ENCODE results near the gene FAM210B. TPM values are rescaled to one million over a fixed set of nuclear protein-coding genes. Genes with fewer than 3 reads are reported as not detected.
"Not testable (repeated sequence)": the region's sequence is repeated elsewhere in the genome, so short reads cannot be mapped to it uniquely, and the experiment has no call there.

Gene FAM210B
- total RNA-seq, 2 donors from 2014 or later, result 66.5 to 159 TPM

GRCh38 chr20:56383334-56383733 lies 24.6 kb downstream of the FAM210B start:
- no peak for TF ChIP-seq POLR2AphosphoS5 (IDR thresholded peaks at IDR 0.05)
- TF ChIP-seq CTCF (IDR thresholded peaks at IDR 0.05), result no peak
- no peak for TF ChIP-seq POLR2A (IDR thresholded peaks at IDR 0.05)
- DNase-seq (ENCODE audit: low spot score), result no peak
- intact Hi-C loops (cut with DNase I), result no loop called here

GRCh38 chr20:56385130-56385529 lies 26.4 kb downstream of the FAM210B start:
- Histone ChIP-seq H3K27ac (no peak overlapping the region), H3K36me3 (no peaks in the 10 kb centered on the region), H3K9me3 (no peaks in the 10 kb centered on the region), H3K4me1 (replicated peaks) (no peaks in the 10 kb centered on the region), H3K4me3 (no peak overlapping the region), H3K27me3 (replicated peaks; ENCODE audit: insufficient read depth) (no peaks in the 10 kb centered on the region)
- WGBS, result 91% methylated on average over 4 of the region's 4 CpGs
- TF ChIP-seq POLR2A (IDR thresholded peaks at IDR 0.05) (no peak), CTCF (IDR thresholded peaks at IDR 0.05) (no peak), POLR2AphosphoS5 (IDR thresholded peaks at IDR 0.05) (no peak)
- intact Hi-C loops (cut with DNase I), result no loop called here
- DNase-seq (ENCODE audit: low spot score), result no peak

More at GRCh38 chr20:56383334-56383733, 24.6 kb downstream of the FAM210B start:
- no peaks in the 10 kb centered on the region for H3K9me3 ChIP-seq
- 88% methylated on average over 8 of the region's 8 CpGs for WGBS
- H3K27me3 ChIP-seq (replicated peaks; ENCODE audit: insufficient read depth), result no peaks in the 10 kb centered on the region
- no peaks in the 10 kb centered on the region for H3K36me3 ChIP-seq
- no peaks in the 10 kb centered on the region for H3K4me1 ChIP-seq (replicated peaks)
- H3K27ac ChIP-seq, result no peak overlapping the region
- H3K4me3 ChIP-seq, result no peak overlapping the region

- no peak for TF ChIP-seq POLR2AphosphoS5 (IDR thresholded peaks at IDR 0.05)
- no peak for TF ChIP-seq POLR2A (IDR thresholded peaks at IDR 0.05)
- no peak for TF ChIP-seq CTCF (IDR thresholded peaks at IDR 0.05)
These were observed 27.4 kb downstream of the FAM210B start for GRCh38 chr20:56386219-56386618.

GRCh38 chr20:56388882-56389281 lies 30.1 kb downstream of the FAM210B start:
- H3K4me3 ChIP-seq, result no peak overlapping the region
- no peak overlapping the region for H3K27ac ChIP-seq
- intact Hi-C loops (cut with DNase I), result no loop called here
- no peak for TF ChIP-seq CTCF (IDR thresholded peaks at IDR 0.05)
- 87% methylated on average over 4 of the region's 4 CpGs for WGBS
- no peaks in the 10 kb centered on the region for H3K9me3 ChIP-seq
- no peaks in the 10 kb centered on the region for H3K27me3 ChIP-seq (replicated peaks; ENCODE audit: insufficient read depth)
- no peak for DNase-seq (ENCODE audit: low spot score)
- H3K4me1 ChIP-seq (replicated peaks), result no peaks in the 10 kb centered on the region
- H3K36me3 ChIP-seq, result no peaks in the 10 kb centered on the region

More at GRCh38 chr20:56386219-56386618, 27.4 kb downstream of the FAM210B start:
- no peak for DNase-seq (ENCODE audit: low spot score)
- Histone ChIP-seq H3K4me3 (no peak overlapping the region), H3K27ac (no peak overlapping the region), H3K27me3 (replicated peaks; ENCODE audit: insufficient read depth) (no peaks in the 10 kb centered on the region), H3K9me3 (no peaks in the 10 kb centered on the region), H3K36me3 (no peaks in the 10 kb centered on the region), H3K4me1 (replicated peaks) (no peaks in the 10 kb centered on the region)
- WGBS, result 98% methylated on average over 6 of the region's 6 CpGs
- intact Hi-C loops (cut with DNase I), result no loop called here

DNA sequence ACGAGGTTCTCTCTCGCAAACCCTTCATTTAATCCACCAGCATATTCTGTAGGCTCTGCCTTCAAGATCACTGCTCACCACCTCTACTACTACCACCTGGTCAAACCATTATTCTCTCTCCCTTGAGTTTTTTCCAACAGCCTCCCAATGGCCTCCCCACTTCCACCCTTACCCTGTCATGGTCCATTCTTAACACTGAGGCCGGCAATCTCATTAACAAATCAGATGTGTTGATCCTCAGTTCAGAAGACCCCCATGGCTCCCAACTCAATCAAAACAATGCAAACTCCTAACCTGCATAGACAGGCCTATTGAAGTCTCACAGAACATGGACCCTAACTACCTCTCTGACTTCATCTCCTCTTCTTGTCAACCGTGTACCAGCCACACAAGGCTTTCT lies 31.0 kb downstream of the FAM210B start:
- DNase-seq (ENCODE audit: low spot score), result no peak
- Histone ChIP-seq H3K4me3 (no peak overlapping the region), H3K27me3 (replicated peaks; ENCODE audit: insufficient read depth) (no peaks in the 10 kb centered on the region), H3K9me3 (no peaks in the 10 kb centered on the region), H3K4me1 (replicated peaks) (no peaks in the 10 kb centered on the region), H3K36me3 (no peaks in the 10 kb centered on the region), H3K27ac (no peak overlapping the region)
- TF ChIP-seq POLR2A (IDR thresholded peaks at IDR 0.05) (no peak), POLR2AphosphoS5 (IDR thresholded peaks at IDR 0.05) (no peak), CTCF (IDR thresholded peaks at IDR 0.05) (no peak)
- 90% methylated on average over 4 of the region's 4 CpGs for WGBS
- intact Hi-C loops (cut with DNase I), result no loop called here

DNA sequence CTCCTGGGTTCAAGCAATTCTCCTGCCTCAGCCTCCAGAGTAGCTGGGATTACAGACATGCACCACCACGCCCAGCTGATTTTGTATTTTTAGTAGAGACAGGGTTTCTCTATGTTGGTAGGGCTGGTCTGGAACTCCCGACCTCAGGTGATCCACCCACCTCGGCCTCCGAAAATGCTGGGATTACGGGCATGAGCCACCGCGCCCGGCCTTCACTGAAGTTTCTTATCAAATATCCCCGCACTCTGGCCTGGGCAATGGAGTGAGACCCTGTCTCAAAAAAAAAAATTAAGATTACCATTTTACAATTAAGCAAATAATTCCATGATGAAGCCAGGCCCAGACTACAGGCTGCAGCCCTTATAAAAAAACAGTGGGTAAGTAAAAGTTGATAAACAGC lies 31.6 kb downstream of the FAM210B start:
- 94% methylated on average over 9 of the region's 9 CpGs for WGBS
- H3K27me3 ChIP-seq (replicated peaks; ENCODE audit: insufficient read depth); H3K9me3 ChIP-seq; intact Hi-C loops (cut with DNase I); H3K27ac ChIP-seq; H3K4me3 ChIP-seq; H3K36me3 ChIP-seq; DNase-seq (ENCODE audit: low spot score); H3K4me1 ChIP-seq (replicated peaks): not testable (repeated sequence)
